Measurements from ENCODE around the gene TMEM176B. TPM values are rescaled to one million over a fixed set of nuclear protein-coding genes. Genes with fewer than 3 reads are reported as not detected.

The TMEM176B gene
- total RNA-seq, result not detected

GRCh38 chr7:150799741-150800580 lies at the start of gene TMEM176B:
TSS of gene TMEM176B (minus strand) at chr7:150800364. CDS start at chr7:150796569, 3,795 bp downstream.

GRCh38 chr7:150800581-150801241 lies 547 bp upstream of the TMEM176B start, which contains the start of gene TMEM176A:
TSS of gene TMEM176A (plus strand) at chr7:150800769. CDS start at chr7:150801551, 782 bp downstream.

Other genes starting within 250 kb of the TMEM176B start
- gene GIMAP4, start 233.0 kb downstream of the TMEM176B start, total RNA-seq, result not detected
- not detected for gene GIMAP6, start 168.0 kb downstream of the TMEM176B start, total RNA-seq
- gene GIMAP2, start 114.7 kb downstream of the TMEM176B start, total RNA-seq, result 1 to 10 TPM; 2.1 to 7.0 TPM
- gene GIMAP1, start 83.8 kb downstream of the TMEM176B start, total RNA-seq, result not detected
- gene GIMAP5, start 62.9 kb downstream of the TMEM176B start, total RNA-seq, result not detected
- not detected for gene TMEM176A, start 405 bp upstream of the TMEM176B start, total RNA-seq
- not detected for gene AOC1, start 52.2 kb upstream of the TMEM176B start, total RNA-seq
- not detected for gene KCNH2, start 178.0 kb upstream of the TMEM176B start, total RNA-seq
- gene NOS3, start 190.7 kb upstream of the TMEM176B start, total RNA-seq, result 1 to 10 TPM in 1 of 2 donors, under 1 TPM in 1; 0.69 to 7.0 TPM
- gene ATG9B, start 224.1 kb upstream of the TMEM176B start, total RNA-seq, result under 1 TPM in 1 of 2 donors, not detected in 1; under 0.01 TPM
- gene ABCB8, start 228.1 kb upstream of the TMEM176B start, total RNA-seq, result 10 to 100 TPM; 36.6 to 44.4 TPM
- 1 to 10 TPM in 1 of 2 donors, under 1 TPM in 1; 0.33 to 1.0 TPM for gene ASIC3, start 248.2 kb upstream of the TMEM176B start, total RNA-seq